NOMO-1 treated with dmso at 0.1 percent for 144 hours (cell line): ENCODE data around the gene HEXD.
A peak's percentile ranks its signal among the peaks of the same experiment; 100 is the strongest.

Experiments
- DNase-seq: peaks from one replicate; lab custom pipeline; 2025; ENCODE audit not compliant: unreplicated experiment; lab: John Stamatoyannopoulos, UW

HEXD gene

DNA sequence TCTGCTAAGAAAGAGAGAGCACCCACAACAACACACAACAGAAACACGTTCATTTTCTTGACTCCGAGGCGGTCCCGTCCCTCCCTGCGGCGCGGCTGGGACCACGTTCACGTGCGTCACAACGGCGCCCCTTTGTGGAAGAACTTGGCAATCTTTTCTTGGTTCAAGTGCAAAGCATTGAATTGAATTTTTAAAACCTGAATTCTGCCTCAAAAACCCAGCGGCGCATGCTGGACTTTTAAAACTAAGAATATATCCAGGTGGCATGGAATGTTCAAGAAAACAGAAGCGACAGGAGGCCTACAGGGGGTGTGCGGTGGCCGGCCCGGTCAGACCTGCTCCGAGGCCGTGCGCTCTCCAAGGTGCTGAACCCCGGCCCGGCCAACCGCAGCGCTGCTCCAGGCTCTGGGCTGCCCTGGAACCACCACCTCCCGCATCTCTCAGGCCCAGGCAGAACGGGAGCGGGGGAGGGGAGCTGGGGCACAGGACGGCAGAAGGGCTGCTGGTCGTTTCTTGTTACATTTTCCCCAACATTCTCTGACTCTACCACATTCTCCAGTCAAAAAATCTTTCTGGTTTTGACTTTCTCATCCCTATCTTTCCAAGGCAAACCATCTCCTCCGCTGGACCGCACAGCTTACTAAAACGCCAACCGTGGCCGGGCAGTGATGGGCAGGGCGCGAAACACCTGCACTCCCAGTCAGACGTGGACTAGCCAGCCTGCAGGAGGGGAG lies 3.4 kb upstream of the HEXD start:
- DNase-seq = peak; percentile 49

DNA sequence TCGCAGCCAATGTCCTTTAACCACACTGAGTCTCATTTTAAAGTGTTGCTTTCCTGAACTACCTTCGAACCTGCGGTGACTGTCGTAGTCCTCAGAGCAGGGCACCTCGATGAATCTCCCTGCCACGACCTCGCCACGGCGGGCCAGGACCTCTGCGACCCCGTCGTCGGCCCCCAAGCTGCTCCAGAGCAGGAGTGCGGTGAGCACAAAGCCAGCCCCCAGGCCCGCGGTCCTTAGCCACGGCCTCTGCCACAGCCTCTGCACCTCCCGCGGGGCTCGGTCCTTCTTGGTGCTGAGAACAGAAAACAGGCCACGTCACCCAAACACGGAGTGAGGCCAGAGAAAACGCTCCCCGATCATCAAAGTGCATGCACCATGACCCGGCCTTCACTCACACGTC lies 2.8 kb upstream of the HEXD start:
- no peak for DNase-seq

DNA sequence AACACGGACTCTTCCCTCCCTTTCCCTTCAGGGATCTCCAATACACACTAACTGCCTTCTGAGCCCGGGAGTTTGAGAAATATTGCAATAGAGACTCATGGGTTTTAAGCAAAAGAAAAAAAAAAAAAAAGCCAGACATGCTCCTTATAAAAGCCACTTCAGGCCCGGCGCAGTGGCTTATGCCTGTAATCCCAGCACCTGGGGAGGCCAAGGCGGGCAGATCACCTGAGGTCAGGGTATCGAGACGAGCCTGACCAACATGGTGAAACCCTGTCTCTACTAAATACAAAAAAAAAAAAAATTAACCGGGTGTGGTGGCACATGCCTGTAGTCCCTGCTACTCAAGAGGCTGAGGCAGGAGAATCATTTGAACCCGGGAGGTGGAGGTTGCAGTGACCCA lies 2.4 kb upstream of the HEXD start:
- DNase-seq = no peak

DNA sequence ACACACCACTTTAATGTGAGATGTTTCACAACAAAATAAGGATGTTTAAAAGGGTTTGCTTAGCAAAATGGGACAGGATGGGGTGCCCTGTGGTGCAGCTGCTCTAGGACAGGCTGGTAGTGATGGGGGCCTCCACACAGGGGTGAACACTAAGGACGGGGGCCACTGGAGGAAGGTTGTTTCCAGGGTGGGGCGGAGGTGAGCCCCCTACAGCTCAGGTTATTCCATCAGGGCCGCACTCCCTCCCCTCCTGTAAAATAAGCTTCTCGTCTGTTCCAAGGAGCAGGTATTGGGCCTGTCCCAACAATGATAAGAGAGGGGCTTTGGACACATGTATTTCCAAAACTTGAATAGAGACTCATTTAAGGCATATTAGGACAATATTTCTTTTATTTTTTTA lies 1.9 kb upstream of the HEXD start:
- DNase-seq = no peak

DNA sequence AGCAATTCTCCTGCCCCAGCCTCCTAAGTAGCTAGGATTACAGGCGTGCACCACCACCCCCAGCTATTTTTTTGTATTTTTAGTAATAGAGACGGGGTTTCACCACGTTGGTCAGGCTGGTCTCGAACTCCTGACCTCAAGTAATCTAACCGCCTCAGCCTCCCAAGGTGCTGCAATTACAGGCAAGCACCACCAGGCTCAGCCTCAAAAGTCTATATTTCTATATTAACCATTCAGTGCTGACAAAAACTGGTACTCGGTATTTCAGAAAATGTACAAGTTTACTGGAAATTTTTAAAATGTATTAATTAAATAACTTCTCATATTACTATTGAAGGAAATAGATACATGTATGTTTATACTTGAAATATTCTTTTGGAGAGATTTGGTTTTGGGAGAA lies 1.4 kb upstream of the HEXD start:
- no peak for DNase-seq

DNA sequence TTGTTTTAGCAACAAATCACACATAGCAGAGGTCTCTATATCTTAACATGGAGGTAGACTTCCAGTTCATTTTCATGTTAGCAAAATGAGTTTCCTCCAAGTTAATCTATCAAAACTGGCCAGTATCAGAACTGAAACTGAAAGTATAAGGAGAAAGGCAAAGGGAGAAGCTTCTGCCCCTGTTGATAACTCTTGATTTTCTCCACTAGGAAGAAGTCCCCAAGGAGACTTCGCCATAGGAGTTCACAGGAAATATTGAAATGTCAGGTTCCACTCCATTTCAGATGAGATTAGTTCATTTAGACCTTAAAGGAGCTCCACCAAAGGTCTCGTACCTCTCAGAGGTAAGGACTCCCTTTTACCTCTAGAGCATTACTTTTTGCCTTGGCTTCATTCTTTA lies 1.4 kb downstream of the HEXD start:
- no peak for DNase-seq

DNA sequence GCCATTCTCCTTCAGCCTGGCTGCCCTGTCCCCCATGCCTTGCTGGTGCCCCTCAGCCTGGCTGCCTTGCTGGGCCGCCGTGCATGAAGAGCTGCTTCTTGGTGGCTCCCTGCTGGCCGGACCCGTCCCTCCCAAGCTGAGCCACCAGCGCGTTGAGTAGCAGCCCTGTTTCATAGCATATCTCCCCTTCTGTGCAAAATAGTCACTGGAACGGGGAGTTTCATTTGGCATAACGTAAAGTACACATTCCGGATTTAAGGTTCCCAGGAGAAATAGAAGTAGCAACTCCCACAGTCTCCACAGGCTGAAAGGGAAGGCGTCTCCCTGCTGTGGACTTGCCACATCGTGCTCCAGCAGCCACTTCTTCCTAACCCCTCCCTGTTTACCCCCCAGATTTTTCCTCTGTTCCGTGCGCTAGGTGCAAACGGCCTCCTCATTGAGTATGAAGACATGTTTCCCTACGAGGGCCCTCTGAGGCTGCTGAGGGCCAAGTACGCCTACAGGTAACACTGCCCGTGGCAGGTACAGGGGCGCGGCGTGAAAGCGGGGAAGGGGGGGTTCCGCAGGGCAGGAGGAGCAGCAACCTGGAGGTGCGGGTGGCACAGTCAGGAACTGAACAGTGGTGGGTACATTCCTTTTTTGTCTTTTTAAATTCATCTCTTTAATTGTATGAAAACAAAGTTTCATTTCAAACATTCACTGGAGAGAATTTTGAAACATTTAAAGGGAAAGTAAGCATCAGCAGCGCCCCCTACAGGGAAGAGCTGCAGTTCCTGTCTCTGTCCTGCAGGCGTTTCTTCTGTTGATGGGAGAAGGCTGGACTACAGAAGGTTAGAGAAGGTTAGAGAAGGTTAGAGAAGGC lies 6.1 kb downstream of the HEXD start:
- no peak for DNase-seq

DNA sequence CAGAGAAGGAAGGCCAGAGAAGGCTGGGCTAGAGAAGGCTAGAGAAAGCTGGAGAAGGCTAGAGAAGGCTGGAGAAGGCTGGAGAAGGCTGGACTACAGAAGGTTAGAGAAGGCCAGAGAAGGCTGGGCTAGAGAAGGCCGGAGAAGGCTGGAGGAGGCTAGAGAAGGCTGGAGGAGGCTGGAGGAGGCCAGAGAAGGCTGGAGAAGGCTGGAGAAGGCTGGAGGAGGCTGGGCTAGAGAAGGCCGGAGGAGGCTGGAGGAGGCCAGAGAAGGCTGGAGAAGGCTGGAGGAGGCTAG lies 6.7 kb downstream of the HEXD start:
- DNase-seq = no peak

DNA sequence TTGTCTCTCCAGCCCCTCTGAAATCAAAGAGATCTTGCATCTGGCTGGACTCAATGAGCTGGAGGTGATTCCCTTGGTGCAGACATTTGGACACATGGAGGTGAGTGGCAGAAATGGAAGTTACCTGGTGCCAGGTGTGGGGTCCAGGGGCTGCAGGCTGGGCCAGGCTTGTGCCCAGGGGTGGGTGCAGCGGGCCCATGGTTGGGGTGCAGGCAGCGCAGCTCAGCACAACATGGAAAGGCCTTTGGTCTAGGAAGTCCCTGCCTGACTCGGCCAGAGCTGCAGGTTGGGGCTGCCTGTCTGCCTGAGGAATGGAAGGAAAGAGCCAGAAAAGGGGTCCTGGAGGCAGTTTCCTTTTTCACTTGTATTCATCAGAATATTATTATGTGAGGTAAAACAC lies 10.4 kb downstream of the HEXD start:
- DNase-seq = no peak

DNA sequence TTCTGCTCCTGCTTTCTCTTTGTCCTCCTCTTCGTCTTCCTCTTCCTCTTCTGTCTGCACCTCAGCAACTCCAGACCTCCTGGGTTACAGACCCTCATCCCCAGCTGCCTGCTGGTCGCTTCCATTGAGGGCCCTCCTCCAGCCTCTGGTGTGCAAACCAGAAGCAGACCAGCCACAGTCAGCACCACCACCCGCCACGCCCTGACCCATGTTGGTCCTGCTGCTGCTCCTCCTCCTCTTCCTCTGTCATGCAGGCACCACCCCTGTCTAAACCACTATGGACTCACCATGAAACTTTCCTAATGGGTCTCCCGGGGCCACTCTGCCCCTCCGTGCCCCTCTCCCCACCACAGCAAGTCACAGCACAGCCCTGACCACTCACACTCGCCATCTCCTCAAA lies 11.7 kb downstream of the HEXD start:
- DNase-seq = no peak

DNA sequence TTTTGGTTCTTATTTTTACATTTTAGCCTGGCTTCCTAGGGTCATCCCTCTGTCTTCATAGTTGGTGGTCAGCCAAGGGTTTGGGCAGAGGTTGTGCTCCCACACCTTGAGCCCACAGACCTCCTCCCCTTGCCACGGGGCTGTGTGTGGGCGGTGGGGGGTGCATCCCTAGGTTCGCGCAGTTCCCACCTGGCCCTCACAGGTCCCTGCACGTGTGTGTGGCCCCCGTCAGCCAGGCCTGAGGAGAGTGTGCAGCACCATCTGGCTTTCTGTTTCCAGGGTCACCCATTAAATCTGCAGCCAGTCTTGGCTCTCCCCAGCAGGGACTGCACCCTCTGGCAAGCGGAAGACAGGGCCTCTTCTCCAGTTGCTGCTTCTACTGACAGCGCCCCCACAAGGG lies 13.9 kb downstream of the HEXD start:
- DNase-seq = no peak

DNA sequence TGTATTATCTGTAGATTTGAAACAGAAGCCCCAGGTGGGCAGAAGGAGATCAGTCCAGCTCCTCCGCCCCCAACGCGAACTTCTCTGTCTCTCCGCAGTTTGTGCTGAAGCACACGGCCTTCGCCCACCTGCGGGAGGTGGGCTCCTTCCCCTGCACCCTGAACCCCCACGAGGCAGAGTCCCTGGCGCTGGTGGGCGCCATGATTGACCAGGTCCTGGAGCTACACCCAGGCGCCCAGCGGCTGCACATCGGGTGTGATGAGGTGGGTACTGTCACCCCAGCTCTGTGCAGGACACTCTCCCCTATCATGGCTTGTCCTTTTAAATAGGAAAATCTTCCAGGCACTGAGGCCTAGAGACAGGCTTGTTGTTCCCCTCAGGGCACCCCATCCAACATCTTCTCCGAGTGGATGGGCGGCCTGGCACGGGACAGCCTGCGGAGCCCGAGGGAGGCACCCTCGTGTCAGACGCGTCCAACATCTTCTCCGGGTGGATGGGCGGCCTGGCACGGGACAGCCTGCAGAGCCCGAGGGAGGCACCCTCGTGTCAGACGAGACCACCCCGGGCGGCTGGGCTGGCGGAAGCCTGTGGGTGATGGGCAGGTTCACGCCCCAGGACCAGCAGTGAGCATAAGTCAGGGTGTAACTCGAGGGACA lies 15.5 kb downstream of the HEXD start:
- no peak for DNase-seq

DNA sequence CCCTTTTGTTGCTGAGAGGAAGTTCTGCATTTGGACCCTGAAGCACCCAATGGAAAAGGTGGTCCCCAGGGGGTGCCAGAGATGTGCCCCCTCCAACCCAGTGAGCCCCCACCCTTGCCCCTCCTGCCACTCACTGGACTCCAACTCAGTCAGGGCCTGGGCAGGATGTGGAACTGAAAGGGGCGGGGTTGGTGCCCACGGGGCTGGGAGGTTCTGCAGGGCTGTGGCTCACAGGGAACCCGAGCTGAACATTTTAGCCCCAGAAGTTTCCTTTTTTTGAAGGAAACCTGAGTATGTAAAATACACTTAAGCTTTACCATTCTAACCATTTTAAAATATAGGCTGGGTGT lies 16.0 kb downstream of the HEXD start:
- no peak for DNase-seq

DNA sequence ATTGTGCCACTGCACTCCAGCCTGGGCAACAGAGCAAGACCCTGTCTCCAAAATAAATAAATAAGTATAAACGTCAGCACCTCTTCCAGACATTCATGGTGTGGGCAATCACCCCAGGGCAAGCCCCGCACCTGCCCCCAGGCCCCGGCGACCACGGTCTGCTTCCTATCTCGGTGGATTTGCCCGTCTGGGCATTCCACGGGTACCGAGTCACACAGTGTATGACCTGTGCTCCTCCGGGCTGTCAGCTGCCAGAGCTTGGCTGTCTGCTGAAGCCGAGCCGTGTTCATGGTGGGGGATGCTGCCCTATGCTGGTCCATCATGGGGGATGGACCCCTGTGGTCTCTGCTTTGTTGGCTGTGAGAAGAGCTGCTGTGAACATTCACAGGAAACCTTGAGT lies 17.0 kb downstream of the HEXD start:
- no peak for DNase-seq

DNA sequence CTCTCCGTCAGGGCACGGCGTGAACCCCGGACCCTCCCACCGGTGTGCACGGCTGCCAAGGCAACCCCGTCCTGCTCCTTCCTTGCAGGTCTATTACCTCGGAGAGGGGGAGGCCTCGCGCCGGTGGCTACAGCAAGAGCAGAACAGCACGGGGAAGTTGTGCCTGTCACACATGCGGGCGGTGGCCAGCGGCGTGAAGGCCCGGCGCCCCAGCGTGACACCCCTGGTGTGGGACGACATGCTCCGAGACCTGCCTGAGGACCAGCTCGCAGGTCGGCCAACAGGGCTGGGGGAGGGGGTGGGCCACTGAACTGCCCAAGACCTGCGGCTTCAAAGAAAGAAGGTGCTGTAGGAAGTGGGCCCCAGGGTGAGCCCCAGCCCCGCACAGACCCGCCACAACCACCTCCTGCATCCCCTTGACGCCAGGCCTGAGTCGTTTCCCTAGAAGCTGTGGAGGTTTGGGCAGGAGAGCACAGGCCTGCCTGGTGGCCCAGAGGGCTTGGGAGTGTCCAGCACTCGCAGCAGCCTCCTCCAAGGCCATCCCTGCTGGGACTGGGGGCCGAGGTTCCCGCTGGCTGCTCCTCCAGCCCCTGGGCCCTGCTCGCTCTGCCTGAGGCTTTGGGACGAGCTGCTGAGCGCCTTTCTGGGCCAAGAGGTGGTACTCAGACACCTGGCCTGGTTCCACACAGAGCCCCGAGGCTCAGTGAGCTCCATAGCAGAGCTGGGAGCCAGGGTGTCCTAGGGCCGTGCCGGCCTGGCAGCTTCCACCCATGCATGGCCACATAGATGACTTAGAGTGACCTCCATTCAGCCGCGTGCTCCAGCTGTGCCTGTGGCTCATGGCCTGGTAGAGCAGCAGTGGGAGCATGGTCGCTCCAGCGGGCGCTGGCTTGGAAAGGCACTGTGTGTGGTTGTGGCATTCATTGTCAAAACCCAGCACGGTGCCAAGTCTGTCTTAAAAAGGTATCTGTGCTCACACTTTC lies 17.7 kb downstream of the HEXD start:
- DNase-seq = no peak

DNA sequence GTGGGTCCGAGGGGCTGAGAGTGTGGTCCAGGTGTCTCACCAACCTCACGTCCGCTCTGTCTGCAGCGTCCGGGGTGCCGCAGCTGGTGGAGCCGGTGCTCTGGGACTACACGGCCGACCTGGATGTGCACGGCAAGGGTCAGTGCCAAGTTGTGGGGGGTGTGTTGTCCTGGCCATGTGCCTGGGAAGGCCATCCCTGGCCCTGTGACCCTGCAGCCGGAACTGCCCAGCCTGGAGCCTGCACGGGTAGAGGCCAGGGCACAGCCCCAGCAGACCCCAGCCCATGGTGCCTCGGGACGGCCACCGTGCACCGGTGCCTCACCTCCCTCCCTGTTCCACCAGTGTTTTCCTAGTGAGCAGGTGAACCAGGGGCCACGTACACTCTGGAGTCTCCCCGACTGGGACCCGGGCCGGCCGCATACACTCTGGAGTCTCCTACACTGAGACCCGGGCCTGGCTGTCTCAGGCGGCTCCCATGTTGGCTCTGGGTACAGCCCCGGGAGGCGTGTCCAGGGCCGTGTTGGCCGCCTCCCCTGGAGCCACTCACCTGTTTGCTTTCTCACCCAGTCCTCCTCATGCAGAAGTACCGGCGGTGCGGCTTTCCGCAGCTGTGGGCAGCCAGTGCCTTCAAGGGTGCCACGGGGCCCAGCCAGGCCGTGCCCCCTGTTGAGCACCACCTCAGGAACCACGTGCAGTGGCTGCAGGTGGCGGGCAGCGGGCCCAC lies 18.6 kb downstream of the HEXD start:
- DNase-seq = no peak

DNA sequence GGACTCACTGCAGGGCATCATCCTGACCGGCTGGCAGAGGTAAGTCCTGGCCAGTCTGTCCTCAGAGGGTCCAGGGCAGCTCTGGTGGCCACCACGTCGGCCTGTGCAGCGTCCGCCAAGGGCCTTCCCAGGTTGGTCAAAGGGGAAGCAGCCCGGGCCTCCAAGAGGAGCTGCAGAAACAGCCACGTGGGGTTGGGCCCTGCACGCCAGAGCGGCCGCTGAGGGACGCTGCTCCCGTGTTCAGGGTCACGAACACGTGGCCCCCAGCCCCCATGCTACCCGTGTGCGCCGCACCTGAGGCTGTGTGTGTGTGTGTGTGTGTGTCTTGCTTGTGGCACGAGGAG lies 19.1 kb downstream of the HEXD start:
- DNase-seq = no peak

DNA sequence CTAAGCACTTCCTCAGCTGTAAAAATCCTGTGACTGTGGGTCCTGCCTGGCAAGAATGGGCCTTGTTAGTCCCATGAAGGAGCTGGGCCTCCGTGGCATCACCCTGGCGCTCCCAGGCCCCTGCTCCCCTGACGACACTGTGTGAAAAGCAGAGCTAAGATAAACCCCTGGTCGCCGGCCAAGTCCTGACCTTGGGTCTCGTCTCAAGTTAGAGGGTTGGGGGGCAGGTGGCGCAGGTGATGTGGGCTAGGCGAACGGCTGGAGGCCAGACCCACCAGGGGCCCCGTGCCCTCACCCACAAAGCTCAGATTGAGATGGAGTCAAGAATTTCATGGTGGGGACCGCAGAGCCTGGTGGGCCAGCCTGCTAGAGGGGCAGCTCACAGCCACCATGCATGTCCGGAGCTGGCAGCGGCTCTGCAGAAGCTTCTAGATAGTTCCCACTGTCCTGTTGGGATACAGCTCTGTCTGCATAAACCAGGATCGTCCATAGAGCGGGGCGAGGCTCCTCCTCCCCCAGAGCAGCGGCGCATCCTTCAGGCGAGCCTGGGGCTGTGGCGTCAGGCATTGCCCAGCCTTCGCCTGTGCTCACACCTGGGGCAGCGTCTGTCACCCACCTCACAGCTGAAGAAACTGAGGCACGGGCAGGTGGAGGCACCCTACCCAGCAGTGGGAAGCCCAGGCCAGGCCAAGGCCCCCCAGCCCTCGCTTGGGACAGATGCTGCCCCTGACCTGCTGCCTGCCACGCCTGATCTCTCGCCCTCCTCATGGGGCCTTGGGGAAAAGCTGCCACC lies 20.4 kb downstream of the HEXD start:
- no peak for DNase-seq

DNA sequence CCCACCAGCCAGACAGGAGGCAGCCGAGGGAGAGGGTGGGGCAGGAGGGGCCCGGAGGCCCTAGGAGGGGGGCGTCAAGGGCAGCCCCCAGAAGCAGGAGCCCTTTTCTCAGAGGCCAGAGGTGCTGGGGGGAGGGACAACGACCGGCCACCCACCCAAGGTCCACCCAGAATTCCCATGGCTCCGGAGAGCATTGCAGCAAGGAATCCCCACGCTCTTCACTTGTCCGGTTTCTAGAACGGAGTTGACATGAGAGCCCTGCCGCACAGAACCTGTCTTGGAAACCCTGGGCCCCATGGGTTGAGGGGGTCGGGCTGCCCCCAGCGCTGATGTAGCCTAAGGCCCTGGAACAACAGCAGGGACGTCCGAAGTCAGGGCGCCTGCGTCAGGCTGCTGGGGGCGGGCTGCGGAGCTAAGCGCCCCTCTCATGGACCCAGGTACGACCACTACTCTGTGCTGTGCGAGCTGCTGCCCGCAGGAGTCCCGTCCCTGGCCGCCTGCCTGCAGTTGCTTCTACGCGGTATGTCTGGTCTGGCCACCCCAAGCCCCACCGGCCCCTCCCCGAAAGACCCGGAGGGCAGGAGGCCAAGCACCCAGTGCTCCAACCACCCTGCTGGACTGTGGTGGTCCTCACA lies 21.2 kb downstream of the HEXD start:
- no peak for DNase-seq
